Mammary epithelial cell (primary cell): ENCODE measurements around the gene PIP5K1C.

ENCODE experiments used
- EZH2 ChIP-seq: IDR thresholded peaks from 2 replicates; pipeline ENCODE4 v1.6.1; 2012; ENCODE audit warnings: low read length, inconsistent platforms, borderline replicate concordance
- TF ChIP-seq, protein P1 (sequence below), 2 donors: IDR thresholded peaks in 1 of 2; conservative IDR thresholded peaks in 1 of 2; 2 replicates each; pipeline ENCODE4 v1.5.1; 2011 to 2012; ENCODE audit warnings: inconsistent platforms in 2 of 2, low read length in 2 of 2, mild to moderate bottlenecking in 2 of 2, control low read depth in 1 of 2, low read depth in 1 of 2; ENCODE audit not compliant: insufficient read depth in 1 of 2; ENCODE audit errors: extremely low read depth in 1 of 2

DNA sequence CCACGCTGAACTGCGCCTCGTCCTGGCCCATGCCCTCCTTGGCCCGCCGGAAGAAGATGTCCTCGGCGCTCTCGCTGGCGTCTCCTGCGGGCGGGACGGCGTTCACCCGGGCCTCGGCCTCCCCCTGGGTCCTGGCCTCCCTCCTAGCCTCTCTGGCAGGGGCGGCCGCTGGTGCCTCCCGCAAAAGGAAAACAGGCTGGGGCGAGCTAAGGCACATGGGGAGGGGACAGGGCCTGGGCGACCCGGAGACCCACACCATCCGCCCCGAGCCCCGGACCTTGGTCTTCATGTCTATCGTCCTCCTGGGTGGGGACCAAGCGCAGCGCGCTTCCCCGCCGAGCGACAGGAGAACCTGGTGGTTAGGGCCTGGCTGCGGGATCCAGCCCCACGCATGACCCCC, 87.9 kb downstream of the PIP5K1C start:
- TF ChIP-seq, protein P1, sequence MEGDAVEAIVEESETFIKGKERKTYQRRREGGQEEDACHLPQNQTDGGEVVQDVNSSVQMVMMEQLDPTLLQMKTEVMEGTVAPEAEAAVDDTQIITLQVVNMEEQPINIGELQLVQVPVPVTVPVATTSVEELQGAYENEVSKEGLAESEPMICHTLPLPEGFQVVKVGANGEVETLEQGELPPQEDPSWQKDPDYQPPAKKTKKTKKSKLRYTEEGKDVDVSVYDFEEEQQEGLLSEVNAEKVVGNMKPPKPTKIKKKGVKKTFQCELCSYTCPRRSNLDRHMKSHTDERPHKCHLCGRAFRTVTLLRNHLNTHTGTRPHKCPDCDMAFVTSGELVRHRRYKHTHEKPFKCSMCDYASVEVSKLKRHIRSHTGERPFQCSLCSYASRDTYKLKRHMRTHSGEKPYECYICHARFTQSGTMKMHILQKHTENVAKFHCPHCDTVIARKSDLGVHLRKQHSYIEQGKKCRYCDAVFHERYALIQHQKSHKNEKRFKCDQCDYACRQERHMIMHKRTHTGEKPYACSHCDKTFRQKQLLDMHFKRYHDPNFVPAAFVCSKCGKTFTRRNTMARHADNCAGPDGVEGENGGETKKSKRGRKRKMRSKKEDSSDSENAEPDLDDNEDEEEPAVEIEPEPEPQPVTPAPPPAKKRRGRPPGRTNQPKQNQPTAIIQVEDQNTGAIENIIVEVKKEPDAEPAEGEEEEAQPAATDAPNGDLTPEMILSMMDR (conservative IDR thresholded peaks at IDR 0.05 in 1 of 2, IDR thresholded peaks at IDR 0.05 in 1 of 2; ENCODE audit: extremely low read depth in 1 of 2, insufficient read depth in 1 of 2, low read depth in 1 of 2, low read length in 2 of 2), result no peak
- TF ChIP-seq EZH2, result no peak
